GM12873 (cell line): ENCODE results near the gene TMEM54.

Experiments used
- CTCF ChIP-seq: IDR thresholded peaks from 2 replicates; pipeline ENCODE4 v1.5.1; 2012; ENCODE audit warnings: low read depth, mild to moderate bottlenecking, moderate library complexity, low read length, control low read depth; ENCODE audit not compliant: insufficient read depth; ENCODE audit errors: missing control alignments

TMEM54 gene

GRCh38 chr1:32848354-32849063, 52.7 kb downstream of the TMEM54 start:
- TF ChIP-seq CTCF: no peak
